ENCODE results near the gene COCH.

Gene COCH

DNA sequence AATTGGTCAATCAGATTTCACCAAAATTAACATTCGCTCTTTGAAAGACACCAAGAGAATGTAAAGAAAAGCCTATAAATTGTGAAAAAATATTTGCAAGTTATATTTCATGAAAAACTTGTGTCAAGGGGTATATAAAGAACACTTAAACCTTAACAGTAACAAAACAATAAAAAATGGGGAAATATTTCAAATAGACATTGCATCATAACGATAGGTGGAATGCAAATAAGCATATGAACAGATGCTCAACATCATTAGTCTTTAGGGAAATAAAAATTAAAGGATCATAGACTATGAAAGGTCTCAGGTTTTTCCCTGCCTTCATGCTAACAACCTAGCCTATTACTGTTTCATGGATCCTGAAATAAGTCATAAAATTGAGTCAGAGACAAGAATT is 64.3 kb downstream of the COCH start:
- H3K4me3 ChIP-seq (replicated peaks in 1 of 2; ENCODE audit: low read depth in 2 of 2, low read length in 2 of 2): no peak overlapping the region
- no peak for DNase-seq (ENCODE audit: low read depth in 2 of 2)
- TF ChIP-seq, protein P1, sequence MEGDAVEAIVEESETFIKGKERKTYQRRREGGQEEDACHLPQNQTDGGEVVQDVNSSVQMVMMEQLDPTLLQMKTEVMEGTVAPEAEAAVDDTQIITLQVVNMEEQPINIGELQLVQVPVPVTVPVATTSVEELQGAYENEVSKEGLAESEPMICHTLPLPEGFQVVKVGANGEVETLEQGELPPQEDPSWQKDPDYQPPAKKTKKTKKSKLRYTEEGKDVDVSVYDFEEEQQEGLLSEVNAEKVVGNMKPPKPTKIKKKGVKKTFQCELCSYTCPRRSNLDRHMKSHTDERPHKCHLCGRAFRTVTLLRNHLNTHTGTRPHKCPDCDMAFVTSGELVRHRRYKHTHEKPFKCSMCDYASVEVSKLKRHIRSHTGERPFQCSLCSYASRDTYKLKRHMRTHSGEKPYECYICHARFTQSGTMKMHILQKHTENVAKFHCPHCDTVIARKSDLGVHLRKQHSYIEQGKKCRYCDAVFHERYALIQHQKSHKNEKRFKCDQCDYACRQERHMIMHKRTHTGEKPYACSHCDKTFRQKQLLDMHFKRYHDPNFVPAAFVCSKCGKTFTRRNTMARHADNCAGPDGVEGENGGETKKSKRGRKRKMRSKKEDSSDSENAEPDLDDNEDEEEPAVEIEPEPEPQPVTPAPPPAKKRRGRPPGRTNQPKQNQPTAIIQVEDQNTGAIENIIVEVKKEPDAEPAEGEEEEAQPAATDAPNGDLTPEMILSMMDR (IDR thresholded peaks at IDR 0.05; ENCODE audit: low read depth, low read length): no peak

Data from cardiac fibroblast (primary cell).